MM.1S (cell line): Measurements from ENCODE around the gene TMEM154.

Source experiments
- CTCF ChIP-seq: fragments of 300-600 bp; sonication (generic); IDR thresholded peaks from 2 replicates; pipeline ENCODE4 v1.5.1; 2016; ENCODE audit warnings: antibody characterized with exemption, low read length, mixed read lengths
- EZH2 ChIP-seq: fragments of 300-600 bp; sonication (generic); optimal IDR thresholded peaks from 2 replicates; pipeline ENCODE3; 2017; ENCODE audit warnings: low read depth, mild to moderate bottlenecking, antibody characterized with exemption, low read length, mixed read lengths
- EZH2phosphoT487 ChIP-seq: fragments of 300-600 bp; sonication (generic); IDR thresholded peaks from 2 replicates; pipeline ENCODE4 v1.6.1; 2018; ENCODE audit warnings: antibody characterized with exemption, low read length

- TF ChIP-seq CTCF (no peak), EZH2phosphoT487 (no peak), EZH2 (no peak)
These were observed 6.3 kb downstream of the TMEM154 start for GRCh38 chr4:152673489-152673888.
